Mesothelial cell of epicardium (in vitro differentiated cells): ENCODE results near the gene EFNA4. TPM values are rescaled to one million over a fixed set of nuclear protein-coding genes. Genes with fewer than 3 reads are reported as not detected.

Source experiments
- DNase-seq, 2 experiments: peaks; one replicate each; pipeline ENCODE4 v3.0.0; 2021; ENCODE audit warnings: low spot score in 2 of 2; ENCODE audit not compliant: unreplicated experiment in 2 of 2
- H3K27ac Mint-ChIP-seq: 2 replicates; pipeline ENCODE4 v1.8.0; 2021; ENCODE audit warnings: mixed read lengths
- H3K27me3 Mint-ChIP-seq: 2 replicates; pipeline ENCODE4 v1.8.0; 2021; ENCODE audit warnings: low read depth, mixed read lengths
- H3K36me3 Mint-ChIP-seq: 2 replicates; pipeline ENCODE4 v1.8.0; 2021; ENCODE audit warnings: mixed read lengths
- H3K4me1 Mint-ChIP-seq: 2 replicates; pipeline ENCODE4 v1.8.0; 2021; ENCODE audit warnings: mixed read lengths
- H3K4me3 Mint-ChIP-seq: 2 replicates; pipeline ENCODE4 v1.8.0; 2021; ENCODE audit warnings: mild to moderate bottlenecking, moderate library complexity, mixed read lengths
- H3K9me3 Mint-ChIP-seq: 2 replicates; pipeline ENCODE4 v1.8.0; 2021; ENCODE audit warnings: mixed read lengths
- CTCF ChIP-seq: fragments of 200-600 bp; sonication (generic); IDR thresholded peaks from one replicate; pipeline ENCODE4 v1.5.0; 2021; ENCODE audit warnings: antibody characterized with exemption; ENCODE audit not compliant: unreplicated experiment
- total RNA-seq: library from RNA; stranded (reverse); gene quantifications from 3 replicates; pipeline ENCODE4 v1.2.1, GENCODE V29; 2021

Gene EFNA4
- total RNA-seq, 1 donor from 2014 or later, result 31.2 TPM

- Mint-ChIP-seq H3K27ac (no peak overlapping the region), H3K9me3 (no peaks in the 10 kb centered on the region), H3K36me3 (no peaks in the 10 kb centered on the region), H3K4me3 (no peak overlapping the region), H3K27me3 (no peaks in the 10 kb centered on the region), H3K4me1 (peaks cover 13% of the 10 kb centered on the region)
- no peak for DNase-seq
- TF ChIP-seq CTCF, result no peak
Measured at GRCh38 chr1:155022927-155023236, 40.7 kb upstream of the EFNA4 start.

GRCh38 chr1:155023627-155024026 lies 39.9 kb upstream of the EFNA4 start:
- Mint-ChIP-seq H3K27me3 (no peaks in the 10 kb centered on the region), H3K9me3 (no peaks in the 10 kb centered on the region), H3K27ac (no peak overlapping the region), H3K4me1 (peaks cover 11% of the 10 kb centered on the region), H3K4me3 (no peak overlapping the region), H3K36me3 (no peaks in the 10 kb centered on the region)
- no peak for TF ChIP-seq CTCF
- no peak for DNase-seq

GRCh38 chr1:155024315-155024714 lies 39.2 kb upstream of the EFNA4 start:
- Mint-ChIP-seq H3K9me3 (no peaks in the 10 kb centered on the region), H3K27ac (no peak overlapping the region), H3K4me1 (peaks cover 10% of the 10 kb centered on the region), H3K4me3 (no peak overlapping the region), H3K27me3 (no peaks in the 10 kb centered on the region), H3K36me3 (no peaks in the 10 kb centered on the region)
- no peak for TF ChIP-seq CTCF
- no peak for DNase-seq

GRCh38 chr1:155026154-155026553 lies 37.4 kb upstream of the EFNA4 start:
- Mint-ChIP-seq H3K27me3 (no peaks in the 10 kb centered on the region), H3K4me3 (no peak overlapping the region), H3K9me3 (no peaks in the 10 kb centered on the region), H3K36me3 (no peaks in the 10 kb centered on the region), H3K27ac (no peak overlapping the region), H3K4me1 (peaks cover 7% of the 10 kb centered on the region)
- no peak for TF ChIP-seq CTCF
- DNase-seq, result no peak

- no peak overlapping the region for H3K27ac Mint-ChIP-seq
- H3K9me3 Mint-ChIP-seq, result no peaks in the 10 kb centered on the region
- DNase-seq, result no peak
- peaks cover 7% of the 10 kb centered on the region for H3K4me1 Mint-ChIP-seq
- no peaks in the 10 kb centered on the region for H3K27me3 Mint-ChIP-seq
- no peaks in the 10 kb centered on the region for H3K36me3 Mint-ChIP-seq
- no peak overlapping the region for H3K4me3 Mint-ChIP-seq
- no peak for TF ChIP-seq CTCF
Measured at GRCh38 chr1:155026588-155026987, 37.0 kb upstream of the EFNA4 start.

- Mint-ChIP-seq H3K9me3 (no peaks in the 10 kb centered on the region), H3K27me3 (no peaks in the 10 kb centered on the region), H3K4me3 (no peak overlapping the region), H3K27ac (no peak overlapping the region), H3K4me1 (no peaks in the 10 kb centered on the region), H3K36me3 (no peaks in the 10 kb centered on the region)
- TF ChIP-seq CTCF, result no peak
- DNase-seq, result no peak
Measured at GRCh38 chr1:155029513-155030242, 33.9 kb upstream of the EFNA4 start.
